Stimulated activated CD4-positive, alpha-beta T cell treated with anti-CD3 and anti-CD28 coated beads, Interleukin-4, amount 100 ng/mL, for 4 hours (primary cell): ENCODE results near the gene CNIH1.

Experiments
- DNase-seq, 2 experiments: peaks; one replicate each; pipeline ENCODE4 v3.0.0-alpha.2; 2020

CNIH1 gene

DNA sequence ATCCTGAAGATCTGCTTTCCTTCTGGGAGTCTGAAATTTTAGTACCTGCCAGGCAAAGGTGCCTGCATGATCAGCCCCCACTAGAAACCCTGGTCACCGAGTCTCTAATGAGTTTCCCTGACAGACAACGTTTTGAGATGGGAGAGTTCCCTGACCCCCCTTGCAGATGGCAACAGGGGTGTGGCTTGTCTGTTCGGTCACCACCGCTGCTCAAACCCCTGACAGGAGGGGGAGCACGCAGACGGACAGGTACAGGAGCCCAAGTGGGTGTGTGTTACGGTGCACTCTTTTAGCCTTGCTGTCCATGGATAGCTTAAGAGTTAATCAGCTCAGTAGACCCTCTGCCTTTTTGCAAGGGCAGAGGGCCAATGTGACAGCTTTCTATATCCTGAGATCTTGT is 63.7 kb downstream of the CNIH1 start:
- DNase-seq: no peak

DNA sequence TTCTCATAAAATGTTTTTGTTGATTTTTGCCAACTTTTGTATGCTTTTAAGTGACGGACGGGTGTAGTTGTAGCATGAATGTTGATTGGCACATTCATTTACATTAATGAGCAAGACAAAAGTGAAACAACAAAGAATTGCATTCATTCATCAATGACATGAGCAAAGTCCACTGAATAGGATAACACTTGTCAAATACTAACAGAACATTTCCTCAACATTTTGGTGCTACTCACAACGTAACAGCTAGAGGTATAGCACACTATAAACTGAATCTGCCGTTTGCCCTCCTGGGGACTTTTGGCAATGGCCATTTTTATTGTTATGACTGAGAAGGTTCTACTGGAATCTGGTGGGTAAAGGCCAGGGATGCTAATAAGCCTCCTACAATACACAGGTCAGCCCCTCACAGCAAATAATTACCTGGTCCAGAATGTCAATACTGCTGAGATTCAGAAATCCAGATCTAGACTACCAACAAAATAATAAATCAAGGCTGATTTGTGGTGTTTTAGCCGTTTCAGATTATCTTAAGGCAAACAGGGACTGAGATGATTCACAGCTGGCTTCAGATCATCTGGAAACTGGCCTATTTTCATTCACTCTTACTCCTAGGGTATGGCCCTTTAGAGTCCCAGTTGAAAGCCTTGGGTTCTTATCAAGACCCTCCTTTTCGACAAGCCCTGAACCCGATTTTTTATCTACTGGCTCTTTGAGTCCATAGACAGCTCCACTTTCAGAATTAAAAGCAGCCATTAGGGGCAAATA is 66.9 kb downstream of the CNIH1 start:
- DNase-seq: no peak
